K562 (cell line): ENCODE data around the gene FIG4. TPM values are rescaled to one million over a fixed set of nuclear protein-coding genes. Genes with fewer than 3 reads are reported as not detected.

Experiments used
- ATAC-seq: fragments of 200-7000 bp; cut with Tn5 transposase; 3 replicates; pipeline ENCODE4 v1.9.1; 2020; ENCODE audit warnings: moderate library complexity
- BruUV-seq: library from RNA; stranded (reverse); fragments of 400-500 nt; replicated peaks from 2 replicates; lab custom pipeline; 2021; lab: Mats Ljungman, UMichigan
- CTCF ChIA-PET: fragments of 300-600 bp; formaldehyde crosslinking; extraction: SDS; loops from one replicate; lab custom pipeline; 2021; ENCODE audit warnings: low intra/inter-chr PET ratio; lab: Yijun Ruan, JAX
- POLR2A ChIA-PET: fragments of 300-600, 350-650 bp; sonication (Branson Sonifier 250); formaldehyde crosslinking; extraction: SDS; loops from one replicate; lab custom pipeline; 2021; ENCODE audit warnings: antibody characterized with exemption, inconsistent platforms; lab: Yijun Ruan, JAX
- DNase-seq, 4 experiments: peaks; one replicate each; pipeline versions ENCODE4 v3.0.0 to v3.0.0-alpha.2; 2011 to 2018; ENCODE audit warnings: low spot score in 3 of 4, mixed read lengths in 3 of 4; ENCODE audit errors: extremely low read depth in 1 of 4
- FAIRE-seq: peaks from 2 replicates; lab custom pipeline; 2011; peaks lifted over from hg19 to GRCh38; lab: Jason Lieb, UNC
- H2AFZ ChIP-seq: 2 replicates; pipeline ENCODE4 v1.6.0; 2011; ENCODE audit warnings: low read depth, low read length, control low read depth, inconsistent platforms
- H3K27ac ChIP-seq: fragments of 200-600 bp; 3 replicates; pipeline ENCODE4 v1.8.0; 2011; ENCODE audit warnings: low read depth, mild to moderate bottlenecking, control low read depth, inconsistent platforms, low read length, moderate library complexity, mixed read lengths; ENCODE audit errors: extremely low read depth
- H3K27me3 ChIP-seq, 2 experiments: fragments of 300-600 bp in 1 of 2; 2 replicates in 1 of 2; 3 replicates in 1 of 2; pipeline versions ENCODE4 v1.6.0 to v1.8.0; 2011; ENCODE audit warnings: inconsistent platforms in 2 of 2, low read length in 2 of 2, mild to moderate bottlenecking in 1 of 2, mixed read lengths in 1 of 2, moderate library complexity in 1 of 2; ENCODE audit not compliant: control insufficient read depth in 2 of 2, insufficient read depth in 2 of 2
- H3K36me3 ChIP-seq: fragments of 300-600 bp; 3 replicates; pipeline ENCODE4 v1.8.0; 2011; ENCODE audit warnings: mild to moderate bottlenecking, low read length, inconsistent platforms; ENCODE audit not compliant: control insufficient read depth, insufficient read depth
- H3K4me1 ChIP-seq, 2 experiments: fragments of 200-600 bp in 1 of 2; replicated peaks in 1 of 2; 2 replicates in 1 of 2; 3 replicates in 1 of 2; pipeline versions ENCODE4 v1.5.1 to v1.8.0; 2011; ENCODE audit warnings: inconsistent platforms in 2 of 2, low read length in 2 of 2, mild to moderate bottlenecking in 1 of 2, mixed read lengths in 1 of 2, moderate library complexity in 1 of 2; ENCODE audit not compliant: control insufficient read depth in 2 of 2, insufficient read depth in 2 of 2
- H3K4me2 ChIP-seq: 2 replicates; pipeline ENCODE4 v1.6.1; 2011; ENCODE audit warnings: low read length, control low read depth, inconsistent platforms, mixed read lengths; ENCODE audit not compliant: insufficient read depth
- H3K4me3 ChIP-seq: fragments of 200-600 bp; sonication (generic), shearing (Covaris generic); 2 replicates; pipeline ENCODE4 v1.5.1; 2016; ENCODE audit warnings: control low read depth, inconsistent platforms
- H3K79me2 ChIP-seq: fragments of 200-600 bp; 3 replicates; pipeline ENCODE4 v1.8.0; 2011; ENCODE audit warnings: low read length, inconsistent platforms; ENCODE audit not compliant: control insufficient read depth, insufficient read depth
- H3K9ac ChIP-seq, 2 experiments: 2 replicates each; pipeline versions ENCODE4 v1.6.0 to v1.6.1; 2011; ENCODE audit warnings: low read depth in 2 of 2, low read length in 2 of 2, control low read depth in 1 of 2, inconsistent platforms in 1 of 2, mild to moderate bottlenecking in 1 of 2, mixed read lengths in 1 of 2; ENCODE audit not compliant: insufficient read depth in 1 of 2
- H3K9me1 ChIP-seq: one replicate; pipeline ENCODE4 v1.6.0; 2011; ENCODE audit warnings: inconsistent platforms, mild to moderate bottlenecking, low read length, moderate library complexity; ENCODE audit not compliant: control insufficient read depth, insufficient read depth
- H3K9me3 ChIP-seq: replicated peaks from 2 replicates; pipeline ENCODE4 v1.5.1; 2011; ENCODE audit warnings: low read depth, low read length, inconsistent platforms; ENCODE audit not compliant: control insufficient read depth, insufficient read depth
- H4K20me1 ChIP-seq: replicated peaks from 2 replicates; pipeline ENCODE4 v1.6.1; 2011; ENCODE audit warnings: low read length, inconsistent platforms, mixed read lengths; ENCODE audit not compliant: control insufficient read depth, insufficient read depth
- BRF2 ChIP-seq: IDR thresholded peaks from 3 replicates; pipeline ENCODE4 v1.6.1; 2011; ENCODE audit warnings: borderline replicate concordance, mild to moderate bottlenecking; ENCODE audit not compliant: insufficient read length, insufficient read depth
- CTCFL ChIP-seq: IDR thresholded peaks from 2 replicates; pipeline ENCODE4 v1.6.1; 2011; ENCODE audit warnings: borderline replicate concordance, low read depth, mild to moderate bottlenecking, moderate library complexity, low read length; ENCODE audit not compliant: insufficient read depth, poor library complexity, severe bottlenecking
- DDX20 ChIP-seq: fragments of 450-650 bp; IDR thresholded peaks from 2 replicates; pipeline ENCODE4 v1.6.1; 2016; ENCODE audit warnings: missing genetic modification characterization, low read depth, mild to moderate bottlenecking, missing compliant biosample characterization, moderate library complexity
- GATA2 ChIP-seq: sonication (generic); formaldehyde crosslinking; IDR thresholded peaks from 2 replicates; pipeline ENCODE4 v1.4.0; 2020; ENCODE audit warnings: mild to moderate bottlenecking, missing genetic modification reagents
- MAFK ChIP-seq: IDR thresholded peaks from 2 replicates; pipeline ENCODE4 v1.6.1; 2011; ENCODE audit warnings: low read length, improper control_type of control experiment
- SAP30 ChIP-seq: fragments of 200-600 bp; sonication (generic); IDR thresholded peaks from 2 replicates; pipeline ENCODE4 v1.6.1; 2012; ENCODE audit warnings: borderline replicate concordance, low read depth, mild to moderate bottlenecking, moderate library complexity, low read length, control low read depth, inconsistent platforms; ENCODE audit not compliant: insufficient read depth, poor library complexity, severe bottlenecking
- SMARCA5 ChIP-seq: fragments of 450-650 bp; IDR thresholded peaks from 2 replicates; pipeline ENCODE4 v1.6.1; 2016
- THRAP3 ChIP-seq: fragments of 450-650 bp; IDR thresholded peaks from 2 replicates; pipeline ENCODE4 v1.6.1; 2016; ENCODE audit warnings: mild to moderate bottlenecking, inconsistent platforms, borderline replicate concordance
- ZBED1 ChIP-seq: IDR thresholded peaks from 2 replicates; pipeline ENCODE4 v1.6.1; 2014
- ZNF347 ChIP-seq: fragments of 450-650 bp; formaldehyde crosslinking; IDR thresholded peaks from 2 replicates; pipeline ENCODE4 v1.4.0; 2020; ENCODE audit warnings: low read depth, mild to moderate bottlenecking, moderate library complexity
- ZNF512 ChIP-seq: IDR thresholded peaks from 2 replicates; pipeline ENCODE4 v1.6.1; 2016; ENCODE audit warnings: missing genetic modification characterization, missing compliant biosample characterization
- whole genome bisulfite sequencing: fragments of 100-300 bp; shearing (Covaris generic); methylation state at CpG from one replicate; pipeline ENCODE4 v1.1.6; 2016; ENCODE audit warnings: low coverage, mixed read lengths; ENCODE audit not compliant: insufficient coverage; ENCODE audit errors: missing lambda C conversion rate; 5-methylcytosine and 5-hydroxymethylcytosine counted together
- in situ Hi-C: fragments of 300-500 bp; cut with MboI; formaldehyde crosslinking; loops from 4 replicates; pipeline ENCODE4 v1.15.0; 2018; ENCODE audit warnings: inconsistent platforms, mixed read lengths
- intact Hi-C: fragments of 100-400 bp; cut with micrococcal nuclease; formaldehyde crosslinking; loops from 2 replicates; pipeline ENCODE4 v1.14.2; 2022
- polyA plus RNA-seq, 8 experiments: library from polyadenylated mRNA; depleted of rRNA in 4 of 8; stranded (reverse) in 5 of 8; unstranded in 3 of 8; fragments of >200 nt; fragmentation: Nextera tagmentation in 2 of 8; fragmentation: Illumina TruSeq in 1 of 8; extraction: Ambion mirVana in 2 of 8; extraction: Trizol in 1 of 8; gene quantifications; 2 replicates each; pipeline versions ENCODE4 v1.2.1 to v1.2.3, GENCODE V29; 2011 to 2014; ENCODE audit warnings: inconsistent platforms in 1 of 8, missing spikeins in 1 of 8
- total RNA-seq, 7 experiments: library from RNA; depleted of rRNA in 6 of 7; stranded (reverse); fragments of >200 nt in 6 of 7; fragmentation: Illumina TruSeq in 2 of 7; extraction: Trizol in 2 of 7; gene quantifications; 2 replicates each; pipeline versions ENCODE4 v1.2.1 to v1.2.3, GENCODE V29; 2011 to 2021; ENCODE audit warnings: low replicate concordance in 1 of 7

Gene FIG4
- total and polyA plus RNA-seq, 9 of the 15 experiments (the other 6 are each of a cell fraction or from before 2014, with no cell fraction given): 1.5 to 6.8 (median 4.3) TPM

DNA sequence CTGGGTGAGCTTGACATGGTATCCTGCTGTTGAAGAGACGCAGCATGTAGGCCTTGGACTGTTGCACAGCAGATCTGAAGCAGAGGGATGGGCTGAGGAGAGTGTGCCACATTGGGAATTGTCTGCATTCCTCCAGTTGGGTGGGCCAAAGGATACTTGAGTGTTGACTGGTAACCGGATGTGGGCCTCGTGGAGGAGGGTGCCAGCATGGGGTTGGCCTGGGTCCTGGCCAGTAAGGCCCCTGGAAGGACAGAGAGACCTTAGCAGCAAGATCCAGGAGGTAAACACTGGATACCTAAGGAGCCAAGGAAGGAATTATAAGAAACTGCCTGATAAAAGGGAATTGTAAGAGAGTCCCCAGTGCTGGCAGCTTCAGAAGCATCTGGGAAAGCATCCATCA, 76.9 kb downstream of the FIG4 start:
- no peaks in the 10 kb centered on the region for H4K20me1 ChIP-seq
- BruUV-seq: no TSS peak
- no peaks in the 10 kb centered on the region for H3K79me2 ChIP-seq
- CTCF ChIA-PET: no interaction called here
- no peak for TF ChIP-seq SMARCA5
- TF ChIP-seq THRAP3: no peak
- no peak for TF ChIP-seq SAP30
- no peak for TF ChIP-seq DDX20 (tag)
- no peak for TF ChIP-seq ZNF347 (CRISPR knock-in tag)
- TF ChIP-seq MAFK: no peak
- TF ChIP-seq ZNF512: no peak
- TF ChIP-seq CTCFL: no peak
- TF ChIP-seq ZBED1: no peak
- TF ChIP-seq GATA2 (CRISPR knock-in tag): no peak
- TF ChIP-seq BRF2: no peak
- intact Hi-C loops (no loop called here), in situ Hi-C loops (no loop called here)
- WGBS: 35% methylated on average over 3 of the region's 3 CpGs
- FAIRE-seq (no peak), ATAC-seq (no peak), DNase-seq (no peak)
- H3K27me3 ChIP-seq: no peaks in the 10 kb centered on the region; a peak in 1 of 5 replicates
- no peaks in the 10 kb centered on the region for H3K9me1 ChIP-seq
- no peak overlapping the region for H2AFZ ChIP-seq
- no peak overlapping the region for H3K9ac ChIP-seq
- H3K4me1 ChIP-seq: peaks cover 0 to 4% of the 10 kb centered on the region in 2 experiments; a peak in 1 of 5 replicates
- no peak overlapping the region for H3K27ac ChIP-seq
- H3K4me3 ChIP-seq: no peak overlapping the region
- H3K4me2 ChIP-seq: no peak overlapping the region
- POLR2A ChIA-PET: interaction anchor here (0.9 kb wide), 1 partner anchor 64 kb away, joined by 3 read pairs; no protein-coding TSS in a partner anchor
- no peaks in the 10 kb centered on the region for H3K36me3 ChIP-seq
- no peaks in the 10 kb centered on the region for H3K9me3 ChIP-seq
